Measurements from ENCODE around the gene FAM43A. TPM values are rescaled to one million over a fixed set of nuclear protein-coding genes. Genes with fewer than 3 reads are reported as not detected.
A peak's percentile ranks its signal among the peaks of the same experiment; 100 is the strongest.

FAM43A gene, protein sequence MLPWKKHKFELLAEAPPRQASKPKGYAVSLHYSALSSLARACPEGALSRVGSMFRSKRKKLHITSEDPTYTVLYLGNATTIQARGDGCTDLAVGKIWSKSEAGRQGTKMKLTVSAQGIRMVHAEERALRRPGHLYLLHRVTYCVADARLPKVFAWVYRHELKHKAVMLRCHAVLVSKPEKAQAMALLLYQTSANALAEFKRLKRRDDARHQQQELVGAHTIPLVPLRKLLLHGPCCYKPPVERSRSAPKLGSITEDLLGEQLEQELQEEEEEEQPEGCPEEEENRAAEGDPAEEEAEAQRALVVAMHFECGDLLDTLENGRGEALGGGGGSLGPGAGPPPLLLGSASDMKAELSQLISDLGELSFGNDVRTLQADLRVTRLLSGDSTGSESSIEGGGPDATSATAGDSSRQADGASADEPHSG
- polyA plus RNA-seq (2012; ENCODE audit: insufficient read length, low read depth) = 25.7 TPM

DNA sequence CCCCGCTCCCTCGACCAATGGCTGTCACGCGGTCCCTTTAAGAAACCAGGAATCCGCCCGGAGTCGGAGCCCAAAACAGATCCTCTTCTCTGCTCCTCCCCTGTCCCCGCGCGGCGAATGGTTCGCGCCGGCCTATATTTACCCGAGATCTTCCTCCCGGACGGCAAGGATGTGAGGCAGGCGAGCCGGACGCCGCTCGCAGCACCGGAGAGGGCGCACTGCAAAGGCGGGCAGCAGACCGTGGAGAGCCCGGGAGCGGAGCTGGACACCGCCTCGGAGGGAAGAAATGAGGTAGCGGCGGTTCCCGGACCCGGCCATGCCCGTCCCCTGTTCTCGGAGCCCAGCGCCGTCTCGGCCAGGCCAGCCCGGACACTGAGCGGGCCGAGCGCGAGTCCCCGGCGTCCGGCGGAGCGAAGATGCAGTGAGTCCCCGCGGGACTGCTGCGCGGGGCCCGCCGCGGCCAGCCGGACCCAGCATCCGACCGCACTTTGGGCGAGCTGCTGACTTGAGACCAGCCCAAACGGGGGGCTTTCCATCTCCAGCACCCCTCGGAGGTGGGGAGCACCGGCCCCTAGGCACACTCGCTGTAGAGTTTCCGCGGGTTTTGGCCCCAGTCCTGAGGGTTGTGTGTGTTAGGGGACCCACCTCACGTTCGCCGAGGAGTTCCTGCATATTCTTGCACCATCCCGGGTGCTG lies at the start of gene FAM43A:
TSS of gene FAM43A (plus strand) at position 166 of the 696 bp plus-strand sequence. CDS start 944 bp downstream, outside the sequence.
- TF ChIP-seq SIN3A (IDR thresholded peaks at IDR 0.05; ENCODE audit: borderline replicate concordance, insufficient read depth, low read length) (no peak), POLR2AphosphoS5 (IDR thresholded peaks at IDR 0.05; ENCODE audit: low read depth, low read length) (peak; percentile 99), FOXP2 (optimal IDR thresholded peaks at IDR 0.05; ENCODE audit: borderline replicate concordance, extremely low read depth, extremely low read length, insufficient read depth) (no peak), TAF1 (IDR thresholded peaks at IDR 0.05; ENCODE audit: borderline replicate concordance, insufficient read depth, low read length) (peak; percentile 97)
- TF ChIP-seq, protein P1, sequence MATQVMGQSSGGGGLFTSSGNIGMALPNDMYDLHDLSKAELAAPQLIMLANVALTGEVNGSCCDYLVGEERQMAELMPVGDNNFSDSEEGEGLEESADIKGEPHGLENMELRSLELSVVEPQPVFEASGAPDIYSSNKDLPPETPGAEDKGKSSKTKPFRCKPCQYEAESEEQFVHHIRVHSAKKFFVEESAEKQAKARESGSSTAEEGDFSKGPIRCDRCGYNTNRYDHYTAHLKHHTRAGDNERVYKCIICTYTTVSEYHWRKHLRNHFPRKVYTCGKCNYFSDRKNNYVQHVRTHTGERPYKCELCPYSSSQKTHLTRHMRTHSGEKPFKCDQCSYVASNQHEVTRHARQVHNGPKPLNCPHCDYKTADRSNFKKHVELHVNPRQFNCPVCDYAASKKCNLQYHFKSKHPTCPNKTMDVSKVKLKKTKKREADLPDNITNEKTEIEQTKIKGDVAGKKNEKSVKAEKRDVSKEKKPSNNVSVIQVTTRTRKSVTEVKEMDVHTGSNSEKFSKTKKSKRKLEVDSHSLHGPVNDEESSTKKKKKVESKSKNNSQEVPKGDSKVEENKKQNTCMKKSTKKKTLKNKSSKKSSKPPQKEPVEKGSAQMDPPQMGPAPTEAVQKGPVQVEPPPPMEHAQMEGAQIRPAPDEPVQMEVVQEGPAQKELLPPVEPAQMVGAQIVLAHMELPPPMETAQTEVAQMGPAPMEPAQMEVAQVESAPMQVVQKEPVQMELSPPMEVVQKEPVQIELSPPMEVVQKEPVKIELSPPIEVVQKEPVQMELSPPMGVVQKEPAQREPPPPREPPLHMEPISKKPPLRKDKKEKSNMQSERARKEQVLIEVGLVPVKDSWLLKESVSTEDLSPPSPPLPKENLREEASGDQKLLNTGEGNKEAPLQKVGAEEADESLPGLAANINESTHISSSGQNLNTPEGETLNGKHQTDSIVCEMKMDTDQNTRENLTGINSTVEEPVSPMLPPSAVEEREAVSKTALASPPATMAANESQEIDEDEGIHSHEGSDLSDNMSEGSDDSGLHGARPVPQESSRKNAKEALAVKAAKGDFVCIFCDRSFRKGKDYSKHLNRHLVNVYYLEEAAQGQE (IDR thresholded peaks at IDR 0.05; ENCODE audit: insufficient read depth in 1 of 2, low read depth in 2 of 2, low read length in 2 of 2) = 0 out of 4 replicates have a peak, but pooled peaks of 1 of the 2 experiments have one; percentile 52

DNA sequence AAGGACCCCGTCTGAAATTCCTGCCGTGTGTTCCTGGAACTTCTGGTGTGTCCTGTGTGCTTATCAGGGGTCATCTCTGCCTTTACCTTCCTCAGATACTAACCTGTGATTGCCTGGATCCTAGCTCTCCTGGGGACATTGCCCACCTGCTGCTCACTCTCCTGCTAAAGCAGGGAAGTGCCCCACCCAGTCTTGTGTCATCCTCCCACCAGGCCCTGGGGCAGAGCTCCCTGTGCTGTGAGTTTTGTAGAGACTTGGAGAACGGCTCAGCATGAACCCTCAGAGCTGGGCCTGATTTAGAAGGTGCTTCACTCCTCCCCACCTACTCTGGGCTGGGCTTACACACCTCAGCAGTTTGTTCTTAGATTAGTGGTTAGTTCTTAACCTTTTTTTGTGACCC lies 48.6 kb upstream of the FAM43A start:
- TF ChIP-seq TAF1 (IDR thresholded peaks at IDR 0.05; ENCODE audit: borderline replicate concordance, insufficient read depth, low read length) = no peak
- no peak for TF ChIP-seq FOXP2 (optimal IDR thresholded peaks at IDR 0.05; ENCODE audit: borderline replicate concordance, extremely low read depth, extremely low read length, insufficient read depth)
- TF ChIP-seq, protein P1 (IDR thresholded peaks at IDR 0.05; ENCODE audit: insufficient read depth in 1 of 2, low read depth in 2 of 2, low read length in 2 of 2) = no peak
- TF ChIP-seq SIN3A (IDR thresholded peaks at IDR 0.05; ENCODE audit: borderline replicate concordance, insufficient read depth, low read length) = no peak
- TF ChIP-seq POLR2AphosphoS5 (IDR thresholded peaks at IDR 0.05; ENCODE audit: low read depth, low read length) = no peak

DNA sequence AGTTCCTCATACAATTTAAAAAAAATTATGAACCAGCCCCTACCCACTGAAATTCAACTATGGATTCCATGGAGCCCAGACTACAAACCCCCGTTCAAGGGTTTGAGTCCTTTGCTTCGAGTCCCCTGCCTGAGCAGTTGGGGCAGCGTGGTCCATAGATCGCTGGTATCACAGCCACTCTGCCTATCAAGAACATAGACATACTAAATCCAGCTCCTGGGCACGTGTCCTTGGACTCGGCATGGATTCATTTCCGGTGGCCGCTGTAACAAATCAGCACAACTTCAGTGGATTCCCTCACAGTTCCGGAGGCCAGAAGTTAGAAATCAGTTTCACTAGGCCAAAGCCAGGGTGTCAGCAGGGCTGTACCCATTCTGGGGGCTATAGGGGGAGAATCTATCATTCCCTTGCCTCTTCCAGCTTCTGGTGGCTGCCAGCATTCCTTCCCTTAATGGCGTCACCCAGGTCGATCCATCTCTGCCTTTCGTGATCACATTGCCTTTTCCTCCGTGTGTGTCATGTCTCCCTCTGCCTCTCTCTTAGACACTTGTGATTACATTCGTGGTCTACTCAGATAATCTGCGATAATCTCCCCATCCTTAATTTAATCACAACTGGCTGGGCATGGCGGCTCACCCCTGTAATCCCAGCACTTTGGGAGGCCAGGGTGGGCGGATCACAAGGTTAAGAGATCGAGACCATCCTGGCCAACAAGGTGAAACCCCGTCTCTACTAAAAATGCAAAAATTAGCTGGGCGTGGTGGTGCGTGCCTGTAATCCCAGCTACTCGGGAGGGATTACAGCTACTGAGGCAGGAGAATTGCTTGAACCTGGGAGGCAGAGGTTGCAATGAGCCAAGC lies 47.9 kb upstream of the FAM43A start:
- TF ChIP-seq SIN3A (IDR thresholded peaks at IDR 0.05; ENCODE audit: borderline replicate concordance, insufficient read depth, low read length) = no peak
- TF ChIP-seq, protein P1 (IDR thresholded peaks at IDR 0.05; ENCODE audit: insufficient read depth in 1 of 2, low read depth in 2 of 2, low read length in 2 of 2) = no peak
- TF ChIP-seq FOXP2 (optimal IDR thresholded peaks at IDR 0.05; ENCODE audit: borderline replicate concordance, extremely low read depth, extremely low read length, insufficient read depth) = no peak
- no peak for TF ChIP-seq TAF1 (IDR thresholded peaks at IDR 0.05; ENCODE audit: borderline replicate concordance, insufficient read depth, low read length)
- no peak for TF ChIP-seq POLR2AphosphoS5 (IDR thresholded peaks at IDR 0.05; ENCODE audit: low read depth, low read length)

DNA sequence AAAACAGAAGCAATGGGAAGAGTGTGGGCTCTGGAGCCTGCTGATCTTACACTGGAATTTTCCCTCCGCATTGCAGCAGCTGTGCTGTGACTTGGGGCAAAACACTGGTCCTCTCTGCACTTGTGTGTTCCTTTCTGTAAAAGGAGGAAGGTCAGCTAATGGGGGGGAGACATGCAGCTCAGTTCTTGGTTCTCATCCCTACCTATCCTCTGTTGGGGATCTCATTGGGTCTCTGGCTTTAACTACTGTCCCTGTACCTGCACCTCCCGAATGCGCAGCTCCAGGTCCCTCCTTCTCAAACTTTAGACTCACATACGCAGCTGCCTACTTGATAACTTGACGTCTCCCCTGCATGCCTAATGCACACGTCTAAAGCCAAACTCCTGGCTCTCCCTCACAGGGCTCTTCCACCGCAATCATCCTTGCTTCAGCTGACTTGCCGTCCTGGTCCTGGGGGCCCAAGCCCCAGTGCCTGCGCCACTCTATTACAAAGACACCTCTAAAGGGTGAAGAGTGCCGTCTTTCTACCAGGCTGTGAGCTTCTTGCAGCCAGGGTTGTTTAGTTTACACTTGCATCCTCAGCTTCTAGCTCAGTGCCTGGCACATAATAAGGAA lies 46.6 kb upstream of the FAM43A start:
- no peak for TF ChIP-seq SIN3A (IDR thresholded peaks at IDR 0.05; ENCODE audit: borderline replicate concordance, insufficient read depth, low read length)

DNA sequence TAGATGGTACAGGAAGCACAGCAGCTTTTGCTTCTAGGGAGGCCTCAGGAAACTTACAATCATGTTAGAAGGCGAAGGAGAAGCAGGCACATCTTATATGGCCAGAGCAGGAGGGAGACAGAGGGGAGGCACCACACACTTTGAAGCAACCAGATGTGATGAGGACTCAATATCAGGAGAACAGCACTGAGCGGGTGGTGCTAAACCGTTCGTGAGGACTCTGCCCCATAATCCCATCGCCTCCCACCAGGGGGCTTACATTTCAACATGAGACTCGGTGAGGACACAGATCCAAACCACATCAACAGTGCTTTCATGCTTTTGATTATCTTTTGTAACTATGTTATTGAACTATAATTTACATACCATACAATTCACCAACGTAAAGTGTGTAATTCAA lies 44.9 kb upstream of the FAM43A start:
- TF ChIP-seq TAF1 (IDR thresholded peaks at IDR 0.05; ENCODE audit: borderline replicate concordance, insufficient read depth, low read length) (no peak), FOXP2 (optimal IDR thresholded peaks at IDR 0.05; ENCODE audit: borderline replicate concordance, extremely low read depth, extremely low read length, insufficient read depth) (no peak), SIN3A (IDR thresholded peaks at IDR 0.05; ENCODE audit: borderline replicate concordance, insufficient read depth, low read length) (no peak), POLR2AphosphoS5 (IDR thresholded peaks at IDR 0.05; ENCODE audit: low read depth, low read length) (no peak)
- TF ChIP-seq, protein P1 (IDR thresholded peaks at IDR 0.05; ENCODE audit: insufficient read depth in 1 of 2, low read depth in 2 of 2, low read length in 2 of 2) = no peak

Measured in PFSK-1 (cell line).